ENCODE data around the gene ST6GALNAC3. TPM values are rescaled to one million over a fixed set of nuclear protein-coding genes. Genes with fewer than 3 reads are reported as not detected.

ST6GALNAC3 gene
- total RNA-seq, 1 experiment from 2014 or later: 0.03 TPM

DNA sequence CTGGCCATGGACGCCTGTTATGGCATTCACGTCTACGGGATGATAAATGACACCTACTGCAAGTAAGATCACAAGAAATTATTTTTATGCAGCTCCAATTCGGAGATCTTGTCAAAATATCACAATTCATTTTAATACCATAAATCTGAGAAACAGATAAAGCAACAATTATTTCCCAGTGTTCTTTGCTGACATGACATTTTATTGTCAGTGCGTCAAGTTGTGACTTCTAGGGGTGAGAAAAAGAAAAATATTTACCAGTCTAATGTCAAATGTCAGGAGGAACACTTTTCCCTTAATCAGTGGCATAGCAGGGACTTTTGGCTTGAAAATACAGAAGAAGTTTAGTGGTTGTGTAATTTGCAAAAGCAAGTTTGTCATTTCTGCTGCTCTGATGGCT lies 553.0 kb downstream of the ST6GALNAC3 start:
- H3K36me3 ChIP-seq (ENCODE audit: control insufficient read depth, insufficient read depth, low read length): no peaks in the 10 kb centered on the region
- no peak overlapping the region for H3K4me3 ChIP-seq (ENCODE audit: low read depth in 2 of 2, low read length in 2 of 2)
- ATAC-seq: no peak
- in situ Hi-C loops (cut with HindIII; ENCODE audit: low pct_unique_long_range_greater_than_20kb, low sequenced_read_pairs): no loop called here
- intact Hi-C loops (cut with micrococcal nuclease; ENCODE audit: unreplicated experiment): no loop called here
- H3K4me1 ChIP-seq (ENCODE audit: control insufficient read depth, insufficient read depth, low read length): no peaks in the 10 kb centered on the region
- no peaks in the 10 kb centered on the region for H3K9me3 ChIP-seq (ENCODE audit: control insufficient read depth, insufficient read depth, low read depth, low read length)
- no peaks in the 10 kb centered on the region for H3K27me3 ChIP-seq (ENCODE audit: control insufficient read depth, insufficient read depth, low read length)
- TF ChIP-seq TCF7L2 (IDR thresholded peaks at IDR 0.05; ENCODE audit: low read depth, low read length) (no peak), SIN3A (IDR thresholded peaks at IDR 0.05; ENCODE audit: borderline replicate concordance, insufficient read depth, low read depth, low read length) (no peak), POLR2AphosphoS5 (IDR thresholded peaks at IDR 0.05; ENCODE audit: low read depth, low read length) (no peak)
- TF ChIP-seq, protein P1, sequence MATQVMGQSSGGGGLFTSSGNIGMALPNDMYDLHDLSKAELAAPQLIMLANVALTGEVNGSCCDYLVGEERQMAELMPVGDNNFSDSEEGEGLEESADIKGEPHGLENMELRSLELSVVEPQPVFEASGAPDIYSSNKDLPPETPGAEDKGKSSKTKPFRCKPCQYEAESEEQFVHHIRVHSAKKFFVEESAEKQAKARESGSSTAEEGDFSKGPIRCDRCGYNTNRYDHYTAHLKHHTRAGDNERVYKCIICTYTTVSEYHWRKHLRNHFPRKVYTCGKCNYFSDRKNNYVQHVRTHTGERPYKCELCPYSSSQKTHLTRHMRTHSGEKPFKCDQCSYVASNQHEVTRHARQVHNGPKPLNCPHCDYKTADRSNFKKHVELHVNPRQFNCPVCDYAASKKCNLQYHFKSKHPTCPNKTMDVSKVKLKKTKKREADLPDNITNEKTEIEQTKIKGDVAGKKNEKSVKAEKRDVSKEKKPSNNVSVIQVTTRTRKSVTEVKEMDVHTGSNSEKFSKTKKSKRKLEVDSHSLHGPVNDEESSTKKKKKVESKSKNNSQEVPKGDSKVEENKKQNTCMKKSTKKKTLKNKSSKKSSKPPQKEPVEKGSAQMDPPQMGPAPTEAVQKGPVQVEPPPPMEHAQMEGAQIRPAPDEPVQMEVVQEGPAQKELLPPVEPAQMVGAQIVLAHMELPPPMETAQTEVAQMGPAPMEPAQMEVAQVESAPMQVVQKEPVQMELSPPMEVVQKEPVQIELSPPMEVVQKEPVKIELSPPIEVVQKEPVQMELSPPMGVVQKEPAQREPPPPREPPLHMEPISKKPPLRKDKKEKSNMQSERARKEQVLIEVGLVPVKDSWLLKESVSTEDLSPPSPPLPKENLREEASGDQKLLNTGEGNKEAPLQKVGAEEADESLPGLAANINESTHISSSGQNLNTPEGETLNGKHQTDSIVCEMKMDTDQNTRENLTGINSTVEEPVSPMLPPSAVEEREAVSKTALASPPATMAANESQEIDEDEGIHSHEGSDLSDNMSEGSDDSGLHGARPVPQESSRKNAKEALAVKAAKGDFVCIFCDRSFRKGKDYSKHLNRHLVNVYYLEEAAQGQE (IDR thresholded peaks at IDR 0.05; ENCODE audit: insufficient read depth in 1 of 2, low read depth in 2 of 2, low read length in 1 of 2): no peak
- TF ChIP-seq, protein P2, sequence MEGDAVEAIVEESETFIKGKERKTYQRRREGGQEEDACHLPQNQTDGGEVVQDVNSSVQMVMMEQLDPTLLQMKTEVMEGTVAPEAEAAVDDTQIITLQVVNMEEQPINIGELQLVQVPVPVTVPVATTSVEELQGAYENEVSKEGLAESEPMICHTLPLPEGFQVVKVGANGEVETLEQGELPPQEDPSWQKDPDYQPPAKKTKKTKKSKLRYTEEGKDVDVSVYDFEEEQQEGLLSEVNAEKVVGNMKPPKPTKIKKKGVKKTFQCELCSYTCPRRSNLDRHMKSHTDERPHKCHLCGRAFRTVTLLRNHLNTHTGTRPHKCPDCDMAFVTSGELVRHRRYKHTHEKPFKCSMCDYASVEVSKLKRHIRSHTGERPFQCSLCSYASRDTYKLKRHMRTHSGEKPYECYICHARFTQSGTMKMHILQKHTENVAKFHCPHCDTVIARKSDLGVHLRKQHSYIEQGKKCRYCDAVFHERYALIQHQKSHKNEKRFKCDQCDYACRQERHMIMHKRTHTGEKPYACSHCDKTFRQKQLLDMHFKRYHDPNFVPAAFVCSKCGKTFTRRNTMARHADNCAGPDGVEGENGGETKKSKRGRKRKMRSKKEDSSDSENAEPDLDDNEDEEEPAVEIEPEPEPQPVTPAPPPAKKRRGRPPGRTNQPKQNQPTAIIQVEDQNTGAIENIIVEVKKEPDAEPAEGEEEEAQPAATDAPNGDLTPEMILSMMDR (IDR thresholded peaks at IDR 0.05): no peak
- POLR2A ChIA-PET: no interaction called here
- DNase-seq (ENCODE audit: low read depth, low spot score): no peak
- BruUV-seq (replicated peaks): no TSS peak
- CTCF ChIA-PET: no interaction called here
- H3K27ac ChIP-seq (ENCODE audit: low read length): no peak overlapping the region

- H3K27me3 ChIP-seq (ENCODE audit: control insufficient read depth, insufficient read depth, low read length): no peaks in the 10 kb centered on the region
- no peaks in the 10 kb centered on the region for H3K9me3 ChIP-seq (ENCODE audit: control insufficient read depth, insufficient read depth, low read depth, low read length)
- POLR2A ChIA-PET: no interaction called here
- DNase-seq (ENCODE audit: low read depth, low spot score) (no peak), ATAC-seq (no peak)
- H3K27ac ChIP-seq (ENCODE audit: low read length): no peak overlapping the region
- H3K36me3 ChIP-seq (ENCODE audit: control insufficient read depth, insufficient read depth, low read length): no peaks in the 10 kb centered on the region
- in situ Hi-C loops (cut with HindIII; ENCODE audit: low pct_unique_long_range_greater_than_20kb, low sequenced_read_pairs): no loop called here
- H3K4me1 ChIP-seq (ENCODE audit: control insufficient read depth, insufficient read depth, low read length): no peaks in the 10 kb centered on the region
- CTCF ChIA-PET: no interaction called here
- intact Hi-C loops (cut with micrococcal nuclease; ENCODE audit: unreplicated experiment): no loop called here
- no peak overlapping the region for H3K4me3 ChIP-seq (ENCODE audit: low read depth in 2 of 2, low read length in 2 of 2)
- no peak for TF ChIP-seq POLR2AphosphoS5 (IDR thresholded peaks at IDR 0.05; ENCODE audit: low read depth, low read length)
- TF ChIP-seq SIN3A (IDR thresholded peaks at IDR 0.05; ENCODE audit: borderline replicate concordance, insufficient read depth, low read depth, low read length): no peak
- TF ChIP-seq TCF7L2 (IDR thresholded peaks at IDR 0.05; ENCODE audit: low read depth, low read length): no peak
- TF ChIP-seq, protein P1 (IDR thresholded peaks at IDR 0.05; ENCODE audit: insufficient read depth in 1 of 2, low read depth in 2 of 2, low read length in 1 of 2): no peak
- TF ChIP-seq, protein P2 (IDR thresholded peaks at IDR 0.05): no peak
- no TSS peak for BruUV-seq (replicated peaks)
Measured at GRCh38 chr1:76627901-76628300, 553.4 kb downstream of the ST6GALNAC3 start.
